ENCODE data around the gene DSCAML1.

The DSCAML1 gene

DNA sequence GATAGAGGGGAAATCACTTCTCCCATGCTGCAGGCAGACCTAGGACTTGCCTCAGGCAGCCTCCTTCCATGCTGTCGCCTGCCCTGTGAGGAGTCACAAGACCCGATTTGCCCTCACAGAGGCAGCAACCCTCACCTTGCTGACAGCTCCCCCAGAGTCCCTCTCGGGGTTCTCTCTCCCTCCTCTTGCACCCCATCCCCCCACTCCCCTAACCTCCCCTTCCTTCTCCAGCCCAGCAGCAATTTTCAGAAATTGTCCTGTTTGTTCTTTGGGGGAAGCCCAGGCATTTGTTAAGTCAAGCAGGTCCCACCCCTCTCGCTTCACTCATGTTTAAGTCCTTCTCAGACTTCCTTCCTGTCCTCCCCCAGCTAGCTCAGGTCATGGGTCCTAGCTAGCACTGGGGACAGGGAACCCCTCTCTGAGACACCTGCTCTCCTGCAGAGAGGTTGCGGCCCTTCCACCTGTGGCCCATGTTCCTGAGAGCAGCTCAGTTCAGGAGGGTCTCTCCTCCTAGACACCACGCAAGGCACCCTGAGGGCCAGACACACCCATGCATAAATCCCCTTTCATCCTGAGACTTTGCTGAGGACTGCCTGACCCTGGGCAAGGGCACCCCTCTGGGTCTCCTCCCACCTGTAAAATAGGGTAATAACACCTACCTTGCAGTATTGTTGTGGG, 33.8 kb upstream of the DSCAML1 start:
- DNase-seq (ENCODE audit: low read depth): no peak

DNA sequence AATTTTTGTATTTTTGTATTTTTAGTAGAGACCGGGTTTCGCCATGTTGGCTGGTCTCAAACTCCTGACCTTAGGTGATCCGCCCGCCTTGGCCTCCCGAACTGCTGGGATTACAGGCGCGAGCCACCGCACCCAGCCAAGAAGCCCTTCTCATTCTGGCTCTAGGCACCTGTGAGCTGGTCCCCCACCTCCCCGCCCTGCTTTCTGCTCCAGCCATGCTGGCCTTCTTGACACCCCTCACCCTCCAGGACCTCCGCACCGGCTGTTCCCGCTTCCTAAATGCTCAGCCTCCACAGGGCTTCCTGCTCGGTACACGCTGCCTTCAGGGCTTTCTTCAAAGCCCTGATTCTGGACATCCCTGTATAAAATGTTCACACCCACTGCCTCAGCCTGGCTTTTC, 33.1 kb upstream of the DSCAML1 start:
- DNase-seq (ENCODE audit: low read depth): no peak

GRCh38 chr11:117829369-117829725, 32.3 kb upstream of the DSCAML1 start:
- no peak for DNase-seq (ENCODE audit: low read depth)

- no peak for DNase-seq (ENCODE audit: low read depth)
Measured at GRCh38 chr11:117828611-117829368, 31.8 kb upstream of the DSCAML1 start.

DNA sequence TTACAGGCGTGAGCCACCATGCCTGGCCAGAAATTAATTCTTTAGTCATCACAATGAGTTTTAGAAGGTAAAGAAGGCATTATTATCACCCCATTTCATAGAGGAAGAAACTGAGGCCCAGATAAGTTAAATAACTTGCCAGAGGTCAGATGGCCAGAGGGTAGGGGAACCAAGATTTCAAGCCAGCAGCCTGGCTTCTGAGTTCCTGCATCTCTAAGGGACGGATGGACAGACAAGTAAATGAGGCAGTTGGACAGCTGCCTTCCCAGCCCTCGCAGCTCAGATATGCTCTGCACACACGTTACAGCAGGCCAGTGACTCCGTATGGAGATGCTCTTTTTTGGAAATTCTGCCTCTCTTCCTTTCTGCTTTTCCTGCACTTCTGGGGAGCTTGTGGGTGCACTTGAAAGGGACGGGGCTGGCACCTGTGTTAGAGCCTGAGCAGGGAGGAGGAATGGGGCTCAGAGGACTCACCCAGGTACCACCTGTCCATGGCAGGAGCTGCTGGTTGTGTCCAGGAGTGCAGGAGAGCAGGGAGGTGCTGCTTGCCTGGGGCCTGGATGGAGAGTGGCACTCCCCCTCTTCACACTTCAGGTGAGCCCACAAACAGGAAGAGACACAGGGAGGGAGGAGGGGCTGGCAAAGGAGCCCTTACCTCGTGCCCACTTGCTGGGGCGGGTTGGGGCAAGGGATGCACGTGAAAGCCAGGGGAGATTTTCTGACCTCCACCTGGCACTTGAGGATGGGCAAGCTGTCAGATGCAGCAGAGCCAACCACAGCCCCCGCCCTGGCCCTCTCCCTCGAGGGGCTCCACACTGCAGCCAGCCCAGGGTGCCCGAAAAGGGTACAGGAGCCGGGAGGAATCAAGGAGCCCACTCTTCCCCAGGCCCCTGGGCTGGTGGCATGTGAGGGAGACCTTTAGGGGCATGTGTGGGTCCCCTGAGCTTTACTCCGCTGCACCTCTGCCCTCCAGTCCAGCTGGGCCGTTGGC, 30.8 kb upstream of the DSCAML1 start:
- no peak for DNase-seq (ENCODE audit: low read depth)

DNA sequence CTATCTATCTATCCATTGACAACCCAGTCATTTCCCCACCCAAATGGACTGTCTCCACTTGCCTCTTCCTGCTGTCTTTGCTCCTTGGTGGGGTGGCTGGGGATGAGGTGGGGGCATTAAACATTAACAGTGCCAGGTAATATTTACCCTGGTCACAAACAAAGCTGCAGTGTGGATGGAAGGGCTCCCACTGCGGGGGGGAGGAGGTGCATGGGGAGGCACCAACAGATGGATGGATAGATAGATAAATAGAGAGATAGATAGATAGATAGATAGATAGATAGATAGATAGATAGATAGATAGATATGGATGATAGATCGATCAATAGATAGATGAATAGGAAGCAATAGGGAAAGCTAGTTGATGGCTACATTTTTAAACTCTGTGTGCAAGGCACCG, 29.8 kb upstream of the DSCAML1 start:
- no peak for DNase-seq (ENCODE audit: low read depth)

DNA sequence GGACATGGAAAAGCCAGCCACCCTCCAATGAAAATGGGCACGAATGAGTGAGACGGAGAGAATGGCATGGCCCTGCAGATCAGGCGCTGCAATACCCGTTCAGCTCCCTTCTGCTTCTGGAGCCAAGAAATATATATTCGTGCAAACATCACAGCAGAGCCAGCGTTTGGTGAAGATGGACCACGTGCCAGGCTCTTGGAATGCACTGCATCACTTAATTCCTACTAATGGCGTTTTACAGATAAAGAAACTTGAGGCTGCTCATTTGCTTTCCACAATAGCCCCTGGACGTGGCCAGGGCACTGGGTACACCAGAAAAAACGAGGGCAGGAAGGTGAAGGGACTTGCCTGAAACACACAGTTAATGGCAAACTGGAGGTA, 29.2 kb upstream of the DSCAML1 start:
- no peak for DNase-seq (ENCODE audit: low read depth)

DNA sequence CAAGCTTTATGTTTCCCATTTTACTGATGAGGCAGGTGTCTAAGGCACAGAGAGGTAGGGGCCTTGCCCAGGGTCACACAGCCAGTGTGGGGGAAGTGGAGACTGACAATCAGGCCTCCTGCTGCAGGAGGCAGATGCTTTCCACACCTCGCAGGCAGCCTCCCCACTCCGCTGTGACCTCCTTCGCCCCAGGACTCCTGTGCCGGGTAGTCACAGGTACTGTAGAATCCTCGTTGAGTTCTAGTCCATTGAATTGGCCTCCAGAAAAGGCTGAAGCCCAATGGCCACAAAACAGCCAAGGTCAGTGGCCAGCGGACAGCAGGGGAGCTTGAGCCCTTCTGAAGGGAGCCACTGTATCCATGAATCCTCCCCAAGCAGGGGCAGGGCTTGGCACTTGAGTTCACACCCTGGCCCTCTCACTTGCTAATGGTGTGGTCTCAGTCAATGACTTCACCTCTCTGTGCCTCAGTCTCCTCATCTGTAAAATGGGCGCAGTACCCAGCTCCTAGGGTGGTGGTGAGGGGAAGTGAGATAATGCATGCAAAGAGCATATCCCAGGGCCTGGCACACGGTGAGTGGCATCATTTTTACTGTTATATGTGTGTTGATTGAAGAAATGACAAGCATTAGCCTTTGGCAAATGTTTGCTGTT, 28.6 kb upstream of the DSCAML1 start:
- no peak for DNase-seq (ENCODE audit: low read depth)

- no peak for DNase-seq (ENCODE audit: low read depth)
Measured at GRCh38 chr11:117824571-117825537, 27.8 kb upstream of the DSCAML1 start, which contains the start of gene FXYD2. Gene FXYD2 (minus strand): TSS chr11:117824744. CDS start chr11:117824678, 66 bp downstream.

- DNase-seq (ENCODE audit: low read depth): no peak
Measured at GRCh38 chr11:117823946-117824420, 27.0 kb upstream of the DSCAML1 start.

- DNase-seq (ENCODE audit: low read depth): no peak
Measured at GRCh38 chr11:117823294-117823945, 26.4 kb upstream of the DSCAML1 start.

- DNase-seq (ENCODE audit: low read depth): no peak
Measured at GRCh38 chr11:117822074-117823033, 25.3 kb upstream of the DSCAML1 start.

DNA sequence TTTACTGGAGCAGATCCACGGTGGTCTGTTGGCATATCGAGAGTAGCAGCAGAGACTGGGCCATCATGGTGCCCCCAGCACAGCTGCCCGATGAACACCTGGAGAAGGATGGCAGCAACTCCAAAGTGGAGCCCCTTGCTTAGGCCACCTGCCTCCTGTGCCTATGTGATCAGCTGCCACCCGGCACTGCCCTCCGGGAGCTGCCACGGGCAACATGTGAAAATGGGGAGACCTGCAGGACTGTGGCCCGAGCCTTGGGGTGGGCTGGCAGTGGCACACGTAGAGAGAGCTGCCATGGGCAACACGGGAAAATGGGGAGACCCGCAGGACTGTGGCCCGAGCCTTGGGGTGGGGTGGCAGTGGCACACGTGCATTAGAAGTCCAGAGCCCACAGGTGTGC, 24.4 kb upstream of the DSCAML1 start:
- no peak for DNase-seq (ENCODE audit: low read depth)

GRCh38 chr11:117820516-117820915, 23.5 kb upstream of the DSCAML1 start:
- no peak for DNase-seq (ENCODE audit: low read depth)

DNA sequence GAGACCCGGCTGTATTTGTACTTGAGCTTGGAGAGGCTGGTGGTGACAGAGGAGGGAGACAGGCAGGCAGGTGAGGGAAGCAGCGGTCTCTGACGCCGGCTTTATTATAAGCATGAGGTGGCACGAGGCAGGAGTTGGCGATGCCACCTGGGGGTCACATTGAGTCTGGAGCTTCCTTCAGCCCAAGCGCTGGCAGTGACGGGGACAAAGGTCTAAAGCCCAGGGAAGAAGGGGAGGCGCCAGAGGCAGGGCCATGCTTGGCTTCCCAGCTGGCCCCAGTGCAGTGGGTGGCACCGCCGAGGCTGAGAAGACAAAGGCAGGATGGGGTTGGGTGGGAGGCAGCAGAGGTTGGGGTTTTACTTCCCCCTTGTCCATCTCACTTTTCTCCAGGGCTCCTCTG, 23.1 kb upstream of the DSCAML1 start:
- DNase-seq (ENCODE audit: low read depth): no peak

- DNase-seq (ENCODE audit: low read depth): no peak
Measured at GRCh38 chr11:117819096-117820040, 22.4 kb upstream of the DSCAML1 start.

- DNase-seq (ENCODE audit: low read depth): no peak
Measured at GRCh38 chr11:117818041-117818873, 21.2 kb upstream of the DSCAML1 start.
